LNCaP clone FGC (cell line): ENCODE measurements around the gene BHMT.

Experiments
- DNase-seq: peaks from one replicate; pipeline ENCODE4 v3.0.0-alpha.2; 2011; ENCODE audit warnings: low read depth
- H3K4me3 ChIP-seq: 2 replicates; pipeline ENCODE4 v1.5.1; 2011; ENCODE audit warnings: mild to moderate bottlenecking, low read depth, low read length, control low read depth
- CTCF ChIP-seq: IDR thresholded peaks from 2 replicates; pipeline ENCODE4 v1.5.1; 2012; ENCODE audit warnings: mild to moderate bottlenecking; ENCODE audit not compliant: control insufficient read depth, insufficient read depth; ENCODE audit errors: extremely low read depth

The BHMT gene

GRCh38 chr5:79111960-79112702 is 522 bp downstream of the BHMT start:
- H3K4me3 ChIP-seq, result no peak overlapping the region
- no peak for TF ChIP-seq CTCF
- no peak for DNase-seq

- no peak for DNase-seq
- no peak overlapping the region for H3K4me3 ChIP-seq
- TF ChIP-seq CTCF, result no peak
Observed at GRCh38 chr5:79112703-79113058, 1.1 kb downstream of the BHMT start.

- DNase-seq, result no peak
- no peak for TF ChIP-seq CTCF
- H3K4me3 ChIP-seq, result no peak overlapping the region
Observed at GRCh38 chr5:79119486-79119885, 7.9 kb downstream of the BHMT start.

GRCh38 chr5:79120221-79120620 is 8.6 kb downstream of the BHMT start:
- H3K4me3 ChIP-seq, result no peak overlapping the region
- no peak for TF ChIP-seq CTCF
- DNase-seq, result no peak

- H3K4me3 ChIP-seq, result no peak overlapping the region
- TF ChIP-seq CTCF, result no peak
- DNase-seq, result no peak
Observed at GRCh38 chr5:79122973-79123372, 11.4 kb downstream of the BHMT start.

- no peak overlapping the region for H3K4me3 ChIP-seq
- no peak for DNase-seq
- no peak for TF ChIP-seq CTCF
Observed at GRCh38 chr5:79124607-79125006, 13.0 kb downstream of the BHMT start.

- no peak overlapping the region for H3K4me3 ChIP-seq
- no peak for DNase-seq
- TF ChIP-seq CTCF, result no peak
Observed at GRCh38 chr5:79130781-79131180, 19.2 kb downstream of the BHMT start.
